GM18951 (cell line): Measurements from ENCODE around the gene FRMD4B.

ENCODE experiments used
- POLR2A ChIP-seq: IDR thresholded peaks from 4 replicates; pipeline ENCODE4 v1.6.1; 2011; ENCODE audit warnings: mild to moderate bottlenecking; ENCODE audit not compliant: insufficient read length, insufficient read depth; ENCODE audit errors: extremely low read depth
- in situ Hi-C: fragments of 300-500 bp; cut with MboI; formaldehyde crosslinking; loops from one replicate; pipeline ENCODE4 v1.12.0; 2022; ENCODE audit warnings: low sequenced_read_pairs, mixed read lengths, inconsistent platforms; ENCODE audit not compliant: unreplicated experiment

The FRMD4B gene

DNA sequence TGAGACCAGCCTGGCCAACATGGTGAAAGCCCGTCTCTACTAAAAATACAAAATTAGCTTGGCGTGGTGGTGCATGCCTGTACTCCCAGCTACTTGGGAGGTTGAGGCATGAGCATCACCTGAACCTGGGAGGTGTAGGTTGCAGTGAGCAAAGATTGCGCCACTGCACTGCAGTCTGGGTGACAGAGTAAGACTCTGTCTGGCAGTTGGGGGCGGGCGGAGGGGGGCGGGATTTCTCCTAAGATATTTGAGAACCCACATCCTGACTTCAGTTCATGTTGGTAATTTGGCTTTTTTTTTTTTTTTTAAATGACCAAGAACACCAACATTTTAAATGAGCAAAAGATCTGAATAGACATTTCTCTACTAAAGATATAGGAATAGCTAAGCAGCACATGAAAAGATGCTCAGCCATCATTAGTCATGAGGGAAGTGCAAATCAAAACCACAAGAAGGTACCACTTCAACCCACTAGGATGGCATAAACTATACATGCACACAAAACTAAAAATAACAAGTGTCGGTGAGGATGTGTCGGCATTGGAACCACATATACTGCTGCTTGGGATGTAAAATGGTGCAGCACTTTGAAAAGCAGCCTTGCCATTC is 187.9 kb downstream of the FRMD4B start:
- in situ Hi-C loops = no loop called here

DNA sequence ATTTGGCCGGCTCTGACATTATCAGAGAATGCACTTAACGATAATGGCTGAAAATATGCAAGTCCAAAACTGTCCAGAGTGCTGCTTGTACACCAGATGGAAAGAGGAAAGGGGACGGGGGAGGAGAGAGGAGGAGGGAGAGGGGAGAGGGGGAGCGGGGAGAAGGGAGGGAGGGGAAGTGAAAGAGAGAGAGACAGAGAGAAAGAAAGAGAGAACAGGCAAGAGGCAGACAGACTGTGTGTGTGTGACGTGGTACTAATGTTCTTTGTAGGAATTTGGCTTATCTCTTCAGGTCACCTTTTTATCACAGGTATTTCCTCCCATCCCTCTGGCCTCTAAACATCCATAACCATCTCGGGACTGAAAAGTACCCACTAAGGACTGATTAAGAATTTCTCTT is 188.4 kb downstream of the FRMD4B start:
- TF ChIP-seq POLR2A = no peak
- in situ Hi-C loops = no loop called here

More for the DNA sequence above, 187.9 kb downstream of the FRMD4B start:
- no peak for TF ChIP-seq POLR2A

DNA sequence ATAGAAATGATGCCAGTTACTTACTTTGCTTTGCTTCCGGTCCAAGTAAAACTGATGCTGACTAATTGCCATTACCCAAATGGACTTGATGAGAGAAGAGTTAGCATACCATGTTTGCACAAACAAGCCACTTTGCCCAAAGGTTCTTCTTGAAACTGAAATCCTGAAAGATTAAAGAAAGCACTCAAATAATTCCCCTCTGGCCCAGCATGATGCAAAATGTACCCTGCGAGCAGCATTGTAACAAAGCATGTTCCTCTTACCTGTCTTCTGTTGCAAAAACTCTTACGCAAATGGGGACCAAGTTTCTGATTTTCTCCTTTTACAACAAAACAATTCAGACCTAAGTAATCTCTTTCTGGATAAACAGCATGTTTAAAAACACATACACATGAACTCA is 189.0 kb downstream of the FRMD4B start:
- TF ChIP-seq POLR2A = no peak
- in situ Hi-C loops = no loop called here

DNA sequence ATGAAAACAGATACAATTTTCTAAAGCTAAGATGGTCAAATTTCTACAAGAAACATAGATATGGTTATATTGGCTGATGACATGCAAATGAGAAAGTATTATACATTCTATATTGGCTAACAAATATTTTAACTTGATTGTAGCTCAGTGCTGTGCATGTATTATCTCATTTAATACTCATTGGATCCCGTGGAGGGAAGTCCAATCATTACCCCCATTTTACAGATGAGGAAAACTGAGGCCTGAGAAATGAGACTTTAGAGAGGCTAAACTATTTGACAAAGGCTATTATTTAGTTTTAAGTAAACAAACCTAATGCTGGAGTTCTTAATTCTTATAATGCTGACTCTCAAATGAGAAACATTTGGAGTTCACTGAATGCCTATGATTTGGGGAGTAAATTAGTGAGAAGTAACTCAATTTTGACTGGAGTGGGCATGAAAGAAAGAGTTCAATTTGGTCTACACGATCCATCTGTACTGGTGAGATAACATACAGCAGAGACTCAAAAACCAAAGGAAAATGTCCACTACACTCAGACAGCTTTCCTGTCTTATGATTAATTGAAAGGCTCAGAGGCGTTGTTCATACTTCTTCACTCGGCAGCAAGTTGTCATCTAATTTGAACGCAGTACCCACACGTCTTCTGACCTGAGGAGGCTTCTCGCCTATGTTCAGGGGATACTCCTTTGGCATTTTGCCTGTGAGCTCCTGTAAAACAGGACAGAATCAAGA is 191.3 kb downstream of the FRMD4B start:
- TF ChIP-seq POLR2A = no peak
- in situ Hi-C loops = no loop called here

DNA sequence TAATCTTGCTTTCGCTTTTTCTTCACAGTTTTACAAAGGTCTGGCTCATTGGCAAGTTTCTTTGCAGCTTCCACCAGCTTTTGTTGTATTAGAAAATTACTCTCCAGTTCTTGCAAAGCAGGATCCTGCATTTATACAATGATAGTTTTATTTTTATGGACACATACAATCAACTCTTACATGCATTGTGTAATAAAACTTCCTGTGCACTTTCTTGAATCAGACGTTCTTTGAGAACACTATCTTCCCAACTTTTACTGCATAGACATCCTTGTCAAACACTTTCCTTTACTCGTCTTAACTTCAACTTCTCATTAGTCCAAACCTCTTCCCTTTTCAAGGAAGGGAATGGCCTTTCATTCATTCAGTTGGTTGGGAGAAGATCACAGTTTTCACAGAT is 192.1 kb downstream of the FRMD4B start:
- in situ Hi-C loops = no loop called here
- TF ChIP-seq POLR2A = no peak

DNA sequence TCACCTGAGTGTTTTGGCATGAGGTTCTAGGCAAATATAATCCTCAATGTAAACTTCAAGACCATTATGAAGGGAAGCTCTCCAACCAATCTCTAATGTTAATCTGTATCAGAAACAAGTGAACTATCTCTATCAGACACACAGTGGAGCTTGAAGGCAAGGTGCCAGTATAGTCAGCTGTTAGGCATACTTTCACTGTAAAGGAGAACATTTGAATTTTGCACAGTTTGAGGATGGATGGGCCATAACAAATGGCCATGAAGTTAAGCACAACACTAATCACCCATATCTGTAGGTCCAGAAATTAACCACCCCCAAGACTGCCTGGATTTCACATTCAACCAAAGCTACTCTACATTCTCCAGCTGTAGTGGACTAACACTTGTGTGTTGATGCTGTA is 194.4 kb downstream of the FRMD4B start:
- in situ Hi-C loops = no loop called here
- TF ChIP-seq POLR2A = no peak

DNA sequence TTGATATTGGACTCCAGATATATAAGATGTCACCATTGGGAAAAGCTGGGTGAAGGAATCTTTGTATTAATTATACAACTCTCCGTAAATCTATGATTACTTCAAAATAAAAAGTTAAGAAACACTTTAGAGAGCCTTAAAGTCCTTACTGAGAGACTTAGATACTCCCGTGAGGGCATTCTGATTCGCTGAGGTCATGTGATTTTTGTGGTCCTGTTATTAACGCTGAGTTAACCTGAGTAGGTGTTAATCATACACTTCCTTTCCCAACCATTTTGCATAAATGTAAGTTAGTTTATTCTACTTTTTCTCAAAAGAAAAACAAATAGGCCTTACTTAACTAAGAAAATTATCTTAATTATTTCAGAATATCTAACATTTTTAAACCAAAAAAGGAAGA is 196.4 kb downstream of the FRMD4B start:
- no peak for TF ChIP-seq POLR2A
- in situ Hi-C loops = no loop called here

DNA sequence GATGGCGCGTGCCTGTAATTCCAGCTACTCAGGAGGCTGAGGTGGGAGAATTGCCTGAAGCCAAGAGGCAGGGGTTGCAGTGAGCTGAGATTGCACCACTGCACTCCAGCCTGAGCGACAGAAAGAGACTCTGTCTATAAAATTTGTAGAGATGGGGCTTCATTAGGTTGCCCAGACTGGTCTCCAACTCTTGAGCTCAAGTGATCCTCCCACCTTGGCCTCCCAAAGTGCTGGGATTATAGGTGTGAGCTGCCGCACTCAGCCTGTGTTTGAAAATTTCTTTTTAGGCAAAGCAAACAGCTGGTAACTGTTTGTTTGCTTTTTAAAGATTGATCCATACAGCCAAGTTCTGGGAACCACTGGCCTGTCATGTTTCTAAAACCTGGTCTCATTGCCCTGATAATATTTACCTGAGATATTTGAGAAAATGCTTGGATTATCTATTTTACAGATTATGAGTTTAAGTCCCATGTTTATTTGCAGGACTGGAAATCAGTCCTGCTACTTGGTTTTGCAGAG is 199.3 kb downstream of the FRMD4B start:
- in situ Hi-C loops = no loop called here
- no peak for TF ChIP-seq POLR2A

DNA sequence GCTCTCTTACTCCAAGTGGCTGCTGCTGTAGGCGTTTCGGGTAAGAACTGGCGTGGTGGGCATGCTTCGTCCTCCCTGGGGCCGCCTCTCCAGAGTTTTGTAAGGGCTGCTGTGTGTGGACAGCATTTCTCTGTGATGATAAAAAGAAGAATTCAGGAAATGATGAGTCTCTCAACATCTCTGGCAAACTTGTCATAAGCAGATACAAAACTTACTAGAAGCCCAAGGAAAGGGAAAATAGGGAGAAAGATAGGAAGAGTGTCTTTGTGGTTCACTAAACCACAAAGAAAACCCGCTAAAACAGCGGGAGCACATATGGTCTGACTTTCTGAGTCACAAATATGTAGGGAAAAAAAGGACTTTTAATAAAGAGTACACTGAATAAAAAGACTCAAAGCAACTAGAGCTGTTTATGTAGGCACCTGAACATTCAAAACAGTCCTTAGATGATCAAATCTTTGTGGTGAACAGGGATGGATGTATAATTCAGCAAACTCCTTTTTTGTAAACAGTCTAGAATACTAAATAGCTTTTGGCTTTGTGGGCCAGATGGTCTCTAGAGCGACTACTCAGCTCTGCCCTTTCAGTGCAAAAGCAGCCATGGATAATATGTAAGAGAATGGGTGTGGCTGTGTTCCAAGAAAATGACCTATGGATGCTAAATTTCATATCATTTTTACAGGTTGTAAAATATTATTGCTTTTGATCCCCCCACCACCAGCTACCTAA is 203.1 kb downstream of the FRMD4B start:
- no peak for TF ChIP-seq POLR2A
- in situ Hi-C loops = no loop called here

DNA sequence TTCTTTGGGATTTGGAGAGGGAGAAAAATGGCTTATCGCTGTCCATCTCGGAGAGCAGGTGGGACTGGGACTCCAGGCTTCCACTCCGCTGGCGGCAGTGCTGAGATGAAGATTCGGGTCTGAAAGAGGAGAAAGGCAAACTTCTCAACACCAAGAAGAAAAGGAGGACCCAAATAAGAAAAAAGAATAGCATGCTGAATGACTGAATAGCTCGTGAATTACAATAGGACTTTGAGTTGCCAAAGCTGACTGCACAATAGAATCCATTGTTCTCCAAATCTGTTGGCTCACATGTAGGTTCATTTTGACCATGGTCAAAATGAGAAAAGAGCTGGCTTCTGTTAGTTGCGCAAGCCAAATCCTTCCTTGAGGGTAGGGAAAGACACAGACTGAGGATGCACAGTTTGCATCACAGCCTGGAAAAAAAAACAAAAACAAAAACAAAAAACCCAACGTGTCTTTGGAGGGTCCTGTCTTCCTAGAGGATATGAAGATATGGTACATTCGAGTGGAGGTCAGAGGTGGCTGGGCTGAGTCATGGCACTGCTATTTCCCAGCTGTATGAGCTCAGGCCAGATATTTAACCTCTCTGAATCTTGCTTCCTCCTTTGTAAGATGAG is 204.2 kb downstream of the FRMD4B start:
- in situ Hi-C loops = no loop called here
- TF ChIP-seq POLR2A = no peak

DNA sequence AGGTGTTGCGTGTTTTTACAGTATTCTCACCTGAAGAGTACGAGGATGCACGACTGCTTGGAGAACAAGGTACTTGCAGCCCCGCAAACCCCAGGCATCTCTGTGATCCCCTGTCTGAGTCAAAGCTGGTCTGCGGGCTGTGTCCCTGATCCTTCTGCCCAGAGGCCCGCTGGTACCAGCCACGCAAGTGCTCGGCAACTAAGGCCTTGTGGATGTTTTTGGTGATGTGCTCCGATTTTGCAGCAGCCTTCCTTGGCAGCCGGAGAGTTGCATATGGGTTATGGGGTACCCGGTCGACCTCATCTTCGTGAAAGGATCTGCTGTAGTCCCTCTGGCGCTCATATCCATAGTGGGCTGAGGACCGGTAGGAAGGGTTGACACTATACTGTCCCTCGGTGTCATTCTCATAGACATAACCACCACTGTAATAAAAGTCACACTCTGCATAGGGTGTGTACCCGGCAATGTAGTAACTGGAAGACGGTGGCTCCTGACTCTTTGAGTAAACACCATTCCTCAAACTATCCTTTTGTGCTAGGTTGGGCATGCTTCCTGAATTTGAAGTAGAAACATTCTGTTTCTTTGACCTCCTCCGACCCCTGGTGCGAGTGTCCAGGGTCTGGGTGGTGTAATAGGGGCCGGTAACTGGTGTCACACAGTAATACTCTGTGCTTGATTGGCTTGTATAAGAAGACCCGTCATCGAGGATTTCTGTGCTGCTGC is 204.9 kb downstream of the FRMD4B start:
- TF ChIP-seq POLR2A = no peak

DNA sequence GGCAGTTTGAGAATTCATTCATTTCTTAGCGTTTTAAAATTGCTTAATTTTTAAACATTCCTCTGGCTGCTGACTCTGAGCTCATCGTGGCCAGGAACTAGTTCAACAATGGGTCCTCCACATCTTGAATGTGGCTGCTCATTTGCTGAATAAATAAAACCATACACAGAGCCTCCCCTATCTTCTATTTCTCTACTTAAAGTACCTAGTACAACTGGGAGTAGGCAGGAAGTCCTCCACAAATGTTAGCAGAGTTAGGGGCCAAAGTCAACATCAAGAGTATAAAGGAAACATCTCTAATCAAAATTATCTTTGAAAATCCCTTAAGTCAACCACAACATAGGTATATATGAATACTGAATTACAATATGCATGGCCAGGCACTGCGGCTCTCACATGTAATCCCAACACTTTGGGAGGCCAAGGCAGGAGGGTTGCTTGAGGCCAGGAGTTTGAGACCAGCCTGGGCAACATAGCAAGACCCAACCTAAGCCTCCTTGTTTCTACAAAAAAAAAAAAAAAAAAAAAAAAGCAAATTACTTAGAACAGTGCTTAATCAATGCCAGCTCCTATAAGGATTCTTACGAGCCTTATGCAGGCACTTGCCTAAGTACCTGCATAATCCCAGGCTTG is 206.0 kb downstream of the FRMD4B start:
- no peak for TF ChIP-seq POLR2A
- in situ Hi-C loops = no loop called here

More for the DNA sequence above, 204.9 kb downstream of the FRMD4B start:
- in situ Hi-C loops = no loop called here
